GM18519 (cell line): ENCODE data around the gene PTK7.

Source experiments
- ATAC-seq: cut with Tn5 transposase; IDR thresholded peaks from one replicate; pipeline ENCODE4 v1.9.1; 2021; ENCODE audit warnings: mild to moderate bottlenecking, moderate library complexity; ENCODE audit not compliant: unreplicated experiment, low FRiP score

PTK7 gene

DNA sequence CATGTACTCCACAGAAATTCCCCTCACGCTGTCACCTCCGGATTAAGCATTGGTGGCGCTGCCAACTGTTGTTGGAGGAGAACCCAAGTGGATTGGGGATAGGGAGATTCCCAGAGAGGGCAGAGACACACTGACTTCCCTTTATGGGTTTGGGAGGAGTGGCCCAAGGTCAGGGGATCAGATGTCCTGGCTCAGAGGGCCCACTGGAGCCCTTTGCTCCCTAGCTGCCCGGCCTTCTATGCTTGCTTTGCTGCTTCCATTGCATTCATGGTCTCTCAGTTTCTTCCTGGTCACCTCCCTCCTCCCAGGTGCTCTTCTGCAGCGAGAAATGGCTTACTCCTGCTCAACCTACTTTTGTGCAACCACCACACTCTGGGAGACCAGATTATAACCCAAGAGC lies 120.2 kb downstream of the PTK7 start:
- ATAC-seq: no peak

DNA sequence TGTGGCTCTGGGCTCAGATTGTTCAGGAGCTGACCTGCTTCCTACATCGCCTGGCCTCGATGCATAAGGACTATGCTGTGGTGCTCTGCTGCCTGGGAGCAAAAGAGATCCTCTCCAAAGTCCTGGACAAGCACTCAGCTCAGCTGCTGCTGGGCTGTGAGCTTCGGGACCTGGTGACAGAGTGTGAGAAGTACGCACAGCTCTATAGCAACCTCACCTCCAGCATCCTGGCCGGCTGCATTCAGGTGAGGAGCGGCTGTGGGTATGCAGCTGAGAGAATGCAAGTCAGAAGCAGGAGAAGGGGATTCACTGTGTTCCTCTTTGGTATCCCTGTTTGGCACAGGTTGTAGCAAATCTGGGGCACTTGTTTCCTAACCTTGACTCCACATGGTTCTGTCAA lies 123.8 kb downstream of the PTK7 start:
- no peak for ATAC-seq

DNA sequence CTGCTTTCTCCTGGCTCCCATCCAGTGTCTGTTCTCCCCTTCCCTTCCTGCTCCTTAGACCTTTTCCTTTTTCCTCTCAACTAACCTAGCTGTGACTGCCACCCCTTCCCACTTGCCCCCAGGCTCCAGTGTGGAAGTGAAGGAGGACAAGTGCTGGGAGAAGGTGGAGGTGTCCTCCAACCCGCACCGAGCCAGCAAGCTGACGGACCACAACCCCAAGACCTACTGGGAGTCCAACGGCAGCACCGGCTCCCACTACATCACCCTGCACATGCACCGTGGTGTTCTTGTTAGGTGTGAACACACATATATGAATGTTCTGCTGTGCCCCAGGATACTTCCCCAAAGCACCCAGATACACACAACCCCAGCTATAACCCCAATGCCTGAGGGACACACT lies 124.4 kb downstream of the PTK7 start:
- no peak for ATAC-seq

DNA sequence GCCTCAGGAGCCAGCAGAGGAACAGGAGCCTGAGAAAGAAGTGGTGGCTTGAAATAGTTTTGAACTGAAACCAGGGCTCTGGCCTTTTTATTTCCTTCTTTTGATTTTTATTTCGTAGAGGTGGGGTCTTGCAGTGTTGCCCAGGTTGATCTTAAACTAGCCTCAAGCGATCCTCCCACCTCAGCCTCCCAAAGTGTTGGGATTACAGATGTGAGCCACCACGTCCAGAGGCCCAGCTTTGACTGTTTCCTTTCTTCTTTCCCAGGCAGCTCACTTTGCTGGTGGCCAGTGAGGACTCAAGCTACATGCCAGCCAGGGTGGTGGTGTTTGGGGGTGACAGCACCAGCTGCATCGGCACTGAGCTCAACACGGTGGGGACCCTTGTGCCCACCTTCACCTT lies 126.3 kb downstream of the PTK7 start:
- ATAC-seq: no peak

DNA sequence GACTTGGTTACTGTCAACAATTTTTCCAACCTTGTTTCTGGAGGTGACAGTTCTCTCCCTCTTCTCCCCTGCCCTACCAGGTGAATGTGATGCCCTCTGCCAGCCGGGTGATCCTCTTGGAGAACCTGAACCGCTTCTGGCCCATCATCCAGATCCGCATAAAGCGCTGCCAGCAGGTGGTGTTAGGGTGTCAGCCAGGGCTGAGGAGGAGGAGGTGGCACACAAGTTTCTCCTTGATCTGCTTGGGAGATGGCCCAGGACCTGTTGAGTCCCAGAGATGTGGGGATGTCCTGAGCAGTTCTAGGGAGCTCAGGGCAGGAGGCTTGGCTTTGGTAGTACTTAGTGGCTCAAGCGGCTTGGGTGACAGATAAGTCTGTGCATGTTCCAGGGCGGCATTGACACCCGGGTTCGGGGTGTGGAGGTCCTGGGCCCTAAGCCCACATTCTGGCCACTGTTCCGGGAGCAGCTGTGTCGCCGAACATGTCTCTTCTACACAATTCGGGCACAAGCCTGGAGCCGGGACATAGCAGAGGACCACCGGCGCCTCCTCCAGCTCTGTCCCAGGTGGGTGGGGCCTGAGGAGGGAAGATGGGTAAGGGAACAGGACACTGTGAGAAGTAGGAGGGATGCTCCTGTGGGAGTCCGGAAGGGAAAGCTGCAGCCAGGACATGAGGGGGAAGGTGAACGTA lies 127.1 kb downstream of the PTK7 start:
- no peak for ATAC-seq

DNA sequence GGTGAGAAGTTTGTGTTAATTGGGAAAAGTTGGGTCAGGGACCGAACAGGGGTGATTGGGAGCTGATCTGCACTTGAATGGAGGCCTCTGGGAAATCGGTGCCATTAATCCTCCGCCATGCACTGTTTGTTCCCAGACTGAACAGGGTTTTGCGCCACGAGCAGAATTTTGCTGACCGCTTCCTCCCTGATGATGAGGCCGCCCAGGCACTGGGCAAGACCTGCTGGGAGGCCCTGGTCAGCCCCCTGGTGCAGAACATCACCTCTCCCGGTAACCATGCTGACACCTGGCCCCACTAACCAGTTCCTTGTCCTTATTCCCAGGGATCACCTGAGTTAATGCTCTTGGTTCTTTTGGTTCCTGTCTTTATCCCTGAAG lies 127.6 kb downstream of the PTK7 start:
- no peak for ATAC-seq

DNA sequence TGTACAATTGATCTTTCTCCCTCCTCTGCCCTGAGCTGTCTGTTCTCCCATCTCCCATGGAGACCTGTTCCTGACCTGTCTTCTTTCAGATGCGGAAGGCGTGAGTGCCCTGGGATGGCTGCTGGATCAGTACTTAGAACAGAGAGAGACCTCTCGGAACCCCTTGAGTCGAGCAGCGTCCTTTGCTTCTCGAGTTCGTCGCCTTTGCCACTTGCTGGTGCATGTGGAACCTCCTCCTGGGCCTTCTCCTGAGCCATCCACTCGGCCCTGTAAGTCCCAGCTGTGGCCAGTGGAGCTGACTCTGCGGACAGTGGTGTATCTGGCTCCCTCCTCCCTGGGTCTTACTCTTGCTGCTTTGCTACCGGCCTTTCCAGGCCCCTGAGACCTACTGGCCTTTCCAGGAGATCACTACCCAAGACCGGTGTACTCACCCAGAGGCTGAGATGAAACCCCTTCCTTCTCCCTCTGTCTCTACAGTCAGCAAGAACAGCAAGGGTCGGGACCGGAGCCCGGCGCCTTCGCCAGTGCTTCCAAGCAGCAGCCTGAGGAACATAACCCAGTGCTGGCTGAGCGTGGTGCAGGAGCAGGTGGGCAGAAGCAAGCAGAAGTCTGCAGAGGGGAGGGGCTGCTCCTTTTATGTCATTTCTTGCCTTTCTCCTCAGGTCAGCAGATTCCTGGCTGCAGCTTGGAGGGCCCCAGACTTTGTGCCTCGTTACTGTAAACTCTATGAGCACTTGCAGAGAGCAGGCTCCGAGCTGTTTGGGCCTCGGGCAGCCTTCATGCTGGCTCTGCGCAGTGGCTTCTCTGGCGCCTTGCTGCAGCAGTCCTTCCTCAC lies 128.4 kb downstream of the PTK7 start:
- no peak for ATAC-seq

DNA sequence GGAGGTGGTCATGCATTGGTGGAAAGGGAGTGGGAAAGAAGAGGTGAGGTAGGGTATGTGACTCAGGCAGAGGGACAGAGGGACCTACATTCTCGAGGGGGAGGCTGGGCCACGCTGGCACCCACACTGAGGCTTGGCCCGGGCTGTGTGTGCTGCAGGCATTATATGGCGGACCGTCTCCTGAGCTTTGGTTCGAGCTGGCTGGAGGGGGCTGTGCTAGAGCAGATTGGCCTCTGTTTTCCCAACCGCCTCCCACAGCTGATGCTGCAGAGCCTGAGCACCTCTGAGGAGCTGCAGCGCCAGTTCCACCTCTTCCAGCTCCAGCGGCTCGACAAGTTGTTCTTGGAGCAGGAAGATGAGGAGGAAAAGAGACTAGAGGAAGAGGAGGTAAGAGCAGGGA lies 129.7 kb downstream of the PTK7 start:
- ATAC-seq: no peak

DNA sequence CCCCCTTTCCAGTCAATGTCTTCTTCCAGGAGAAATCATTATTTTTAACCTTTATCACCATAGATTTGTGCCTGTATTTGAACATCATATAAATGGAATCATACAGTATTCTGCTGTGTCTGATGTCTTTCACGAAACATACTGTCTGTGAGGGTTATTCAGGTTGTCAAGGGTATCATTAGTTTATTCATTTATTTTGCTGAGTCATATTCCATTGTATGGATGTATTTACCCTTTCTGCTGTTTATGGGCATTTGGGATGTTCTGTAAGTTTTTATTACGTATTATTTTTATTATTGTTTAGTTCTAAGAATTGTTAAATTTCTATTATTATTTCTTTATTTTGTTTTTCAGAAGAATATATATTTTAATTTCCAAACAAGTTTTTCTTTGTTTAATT lies 131.2 kb downstream of the PTK7 start:
- no peak for ATAC-seq
